DND-41 (cell line): ENCODE measurements around the gene NUDT12.

Source experiments
- ATAC-seq: fragments of 200-7000 bp; cut with Tn5 transposase; 3 replicates; pipeline ENCODE4 v1.9.1; 2021; ENCODE audit warnings: low read depth; ENCODE audit not compliant: insufficient read depth
- DNase-seq: peaks from one replicate; pipeline ENCODE4 v3.0.0-alpha.2; 2020
- H2AFZ ChIP-seq: 2 replicates; pipeline ENCODE4 v1.6.0; 2012; ENCODE audit warnings: low read depth, low read length
- H3K27ac ChIP-seq: 2 replicates; pipeline ENCODE4 v1.5.1; 2012; ENCODE audit warnings: low read length, inconsistent platforms
- H3K27me3 ChIP-seq: fragments of 200-600 bp; sonication (generic); 2 replicates; pipeline ENCODE4 v1.6.0; 2012; ENCODE audit warnings: low read length, mild to moderate bottlenecking, inconsistent platforms; ENCODE audit not compliant: insufficient read depth, poor library complexity
- H3K36me3 ChIP-seq: 2 replicates; pipeline ENCODE4 v1.5.1; 2012; ENCODE audit warnings: low read length, inconsistent platforms; ENCODE audit not compliant: insufficient read depth
- H3K4me1 ChIP-seq: 2 replicates; pipeline ENCODE4 v1.5.1; 2012; ENCODE audit warnings: mild to moderate bottlenecking, low read length; ENCODE audit not compliant: insufficient read depth
- H3K4me2 ChIP-seq: 2 replicates; pipeline ENCODE4 v1.6.0; 2012; ENCODE audit warnings: mild to moderate bottlenecking, moderate library complexity, low read length, inconsistent platforms; ENCODE audit not compliant: insufficient read depth
- H3K4me3 ChIP-seq, 2 experiments: fragments of 200-600 bp in 1 of 2; shearing (Covaris generic) in 1 of 2; 2 replicates each; pipeline ENCODE4 v1.5.1; 2012 to 2016; ENCODE audit warnings: inconsistent platforms in 2 of 2, low read length in 2 of 2, mild to moderate bottlenecking in 2 of 2, low read depth in 1 of 2, moderate library complexity in 1 of 2
- H3K79me2 ChIP-seq: 2 replicates; pipeline ENCODE4 v1.6.0; 2012; ENCODE audit warnings: low read length, inconsistent platforms; ENCODE audit not compliant: insufficient read depth
- H3K9ac ChIP-seq: 2 replicates; pipeline ENCODE4 v1.6.0; 2012; ENCODE audit warnings: low read depth, mild to moderate bottlenecking, inconsistent platforms, low read length, moderate library complexity
- H3K9me3 ChIP-seq: 2 replicates; pipeline ENCODE4 v1.5.1; 2012; ENCODE audit warnings: low read length, moderate library complexity, mild to moderate bottlenecking, inconsistent platforms; ENCODE audit not compliant: insufficient read depth, severe bottlenecking
- H4K20me1 ChIP-seq: 2 replicates; pipeline ENCODE4 v1.6.0; 2012; ENCODE audit warnings: low read length; ENCODE audit not compliant: insufficient read depth
- EZH2 ChIP-seq: IDR thresholded peaks from 3 replicates; pipeline ENCODE4 v1.6.1; 2012; ENCODE audit warnings: borderline replicate concordance, low read depth, mild to moderate bottlenecking, moderate library complexity, low read length, inconsistent platforms; ENCODE audit not compliant: severe bottlenecking
- TF ChIP-seq, protein P1 (sequence below): IDR thresholded peaks from 2 replicates; pipeline ENCODE4 v1.5.1; 2012; ENCODE audit warnings: borderline replicate concordance, low read length, moderate library complexity, mild to moderate bottlenecking; ENCODE audit not compliant: poor library complexity, severe bottlenecking; ENCODE audit errors: extremely low read depth

Gene NUDT12

GRCh38 chr5:103512500-103512899, 50.1 kb downstream of the NUDT12 start:
- no peak for DNase-seq
- Histone ChIP-seq H3K27ac (no peak overlapping the region), H3K4me3 (no peak overlapping the region)

GRCh38 chr5:103511554-103511885, 51.1 kb downstream of the NUDT12 start:
- TF ChIP-seq EZH2, result no peak
- TF ChIP-seq, protein P1, sequence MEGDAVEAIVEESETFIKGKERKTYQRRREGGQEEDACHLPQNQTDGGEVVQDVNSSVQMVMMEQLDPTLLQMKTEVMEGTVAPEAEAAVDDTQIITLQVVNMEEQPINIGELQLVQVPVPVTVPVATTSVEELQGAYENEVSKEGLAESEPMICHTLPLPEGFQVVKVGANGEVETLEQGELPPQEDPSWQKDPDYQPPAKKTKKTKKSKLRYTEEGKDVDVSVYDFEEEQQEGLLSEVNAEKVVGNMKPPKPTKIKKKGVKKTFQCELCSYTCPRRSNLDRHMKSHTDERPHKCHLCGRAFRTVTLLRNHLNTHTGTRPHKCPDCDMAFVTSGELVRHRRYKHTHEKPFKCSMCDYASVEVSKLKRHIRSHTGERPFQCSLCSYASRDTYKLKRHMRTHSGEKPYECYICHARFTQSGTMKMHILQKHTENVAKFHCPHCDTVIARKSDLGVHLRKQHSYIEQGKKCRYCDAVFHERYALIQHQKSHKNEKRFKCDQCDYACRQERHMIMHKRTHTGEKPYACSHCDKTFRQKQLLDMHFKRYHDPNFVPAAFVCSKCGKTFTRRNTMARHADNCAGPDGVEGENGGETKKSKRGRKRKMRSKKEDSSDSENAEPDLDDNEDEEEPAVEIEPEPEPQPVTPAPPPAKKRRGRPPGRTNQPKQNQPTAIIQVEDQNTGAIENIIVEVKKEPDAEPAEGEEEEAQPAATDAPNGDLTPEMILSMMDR, result no peak
- Histone ChIP-seq H3K36me3 (no peaks in the 10 kb centered on the region), H3K27me3 (no peaks in the 10 kb centered on the region), H2AFZ (no peak overlapping the region), H4K20me1 (no peaks in the 10 kb centered on the region), H3K4me2 (no peak overlapping the region), H3K4me3 (no peak overlapping the region), H3K9me3 (no peaks in the 10 kb centered on the region), H3K79me2 (no peaks in the 10 kb centered on the region), H3K27ac (no peak overlapping the region), H3K9ac (no peak overlapping the region), H3K4me1 (no peaks in the 10 kb centered on the region)
- ATAC-seq (no peak), DNase-seq (no peak)

More at GRCh38 chr5:103512500-103512899, 50.1 kb downstream of the NUDT12 start:
- Histone ChIP-seq H3K4me2 (no peak overlapping the region), H3K36me3 (no peaks in the 10 kb centered on the region), H4K20me1 (no peaks in the 10 kb centered on the region), H3K27me3 (no peaks in the 10 kb centered on the region), H3K4me1 (no peaks in the 10 kb centered on the region), H3K79me2 (no peaks in the 10 kb centered on the region), H2AFZ (no peak overlapping the region), H3K9ac (no peak overlapping the region), H3K9me3 (no peaks in the 10 kb centered on the region)
- TF ChIP-seq, protein P1, result no peak
- no peak for TF ChIP-seq EZH2
- ATAC-seq, result no peak

- Histone ChIP-seq H3K36me3 (no peaks in the 10 kb centered on the region), H3K4me3 (no peak overlapping the region), H3K27me3 (no peaks in the 10 kb centered on the region), H2AFZ (no peak overlapping the region), H3K27ac (no peak overlapping the region), H3K4me1 (no peaks in the 10 kb centered on the region), H3K79me2 (no peaks in the 10 kb centered on the region), H3K9ac (no peak overlapping the region), H4K20me1 (no peaks in the 10 kb centered on the region), H3K9me3 (no peaks in the 10 kb centered on the region), H3K4me2 (no peak overlapping the region)
- ATAC-seq (no peak), DNase-seq (no peak)
- TF ChIP-seq, protein P1, result no peak
- TF ChIP-seq EZH2, result no peak
Observed at GRCh38 chr5:103510851-103511553, 51.6 kb downstream of the NUDT12 start.
